GM18907 (cell line): ENCODE data around the gene BICD1.

ENCODE experiments used
- ATAC-seq: cut with Tn5 transposase; IDR thresholded peaks from one replicate; pipeline ENCODE4 v1.9.1; 2021; ENCODE audit warnings: mild to moderate bottlenecking, moderate library complexity; ENCODE audit not compliant: unreplicated experiment

BICD1 gene

GRCh38 chr12:32398816-32399369, 292.2 kb downstream of the BICD1 start:
- ATAC-seq = no peak

GRCh38 chr12:32399370-32400113, 292.9 kb downstream of the BICD1 start, which contains the start of gene FGD4:
Gene FGD4, plus strand, starts transcription at chr12:32399558.
- ATAC-seq = peak; percentile 94

GRCh38 chr12:32400114-32400672, 293.5 kb downstream of the BICD1 start:
- no peak for ATAC-seq

- no peak for ATAC-seq
Measured at GRCh38 chr12:32400866-32401265, 294.2 kb downstream of the BICD1 start.

GRCh38 chr12:32402170-32402569, 295.5 kb downstream of the BICD1 start:
- no peak for ATAC-seq

- ATAC-seq = no peak
Measured at GRCh38 chr12:32402946-32403345, 296.3 kb downstream of the BICD1 start.

- ATAC-seq = no peak
Measured at GRCh38 chr12:32407795-32408194, 301.1 kb downstream of the BICD1 start.

GRCh38 chr12:32413412-32413811, 306.8 kb downstream of the BICD1 start:
- no peak for ATAC-seq

- ATAC-seq = no peak
Measured at GRCh38 chr12:32418221-32418620, 311.6 kb downstream of the BICD1 start.

GRCh38 chr12:32418903-32419519, 312.4 kb downstream of the BICD1 start:
- ATAC-seq = no peak

- peak; percentile 81 for ATAC-seq
Measured at GRCh38 chr12:32419520-32419960, 312.9 kb downstream of the BICD1 start.

- no peak for ATAC-seq
Measured at GRCh38 chr12:32420356-32420755, 313.7 kb downstream of the BICD1 start.

- no peak for ATAC-seq
Measured at GRCh38 chr12:32423559-32423958, 316.9 kb downstream of the BICD1 start.

GRCh38 chr12:32431025-32431424, 324.4 kb downstream of the BICD1 start:
- no peak for ATAC-seq
